Liver (tissue), 9 donors: ENCODE results near the gene YIPF5. TPM values are rescaled to one million over a fixed set of nuclear protein-coding genes. Genes with fewer than 3 reads are reported as not detected.
A peak's percentile ranks its signal among the peaks of the same experiment; 100 is the strongest.

Experiments used
- DNase-seq: peaks from one replicate; pipeline ENCODE4 v3.0.0-alpha.2; 2017; ENCODE audit warnings: low spot score
- H3K27ac ChIP-seq, 2 donors: one replicate each; pipeline ENCODE4 v1.7.0; 2013; ENCODE audit warnings: inconsistent platforms in 2 of 2, low read length in 2 of 2, control low read depth in 1 of 2, low read depth in 1 of 2, mild to moderate bottlenecking in 1 of 2
- H3K27me3 ChIP-seq, 4 donors: one replicate each; pipeline versions ENCODE4 v1.6.1 to v1.7.0; 2013; ENCODE audit warnings: low read length in 3 of 4, inconsistent platforms in 1 of 4, mild to moderate bottlenecking in 1 of 4, moderate library complexity in 1 of 4; ENCODE audit not compliant: control insufficient read depth in 4 of 4, insufficient read depth in 4 of 4
- H3K36me3 ChIP-seq, 4 donors: one replicate each; pipeline versions ENCODE4 v1.6.1 to v1.7.0; 2013; ENCODE audit warnings: low read length in 3 of 4, mild to moderate bottlenecking in 3 of 4, low read depth in 1 of 4, moderate library complexity in 1 of 4; ENCODE audit not compliant: control insufficient read depth in 4 of 4, insufficient read depth in 3 of 4
- H3K4me1 ChIP-seq, 4 donors: one replicate each; pipeline versions ENCODE4 v1.6.1 to v1.7.0; 2013; ENCODE audit warnings: low read length in 3 of 4, mild to moderate bottlenecking in 3 of 4, moderate library complexity in 1 of 4; ENCODE audit not compliant: control insufficient read depth in 4 of 4, insufficient read depth in 4 of 4
- H3K4me3 ChIP-seq, 3 donors: one replicate each; pipeline versions ENCODE4 v1.6.1 to v1.7.0; 2013; ENCODE audit warnings: low read length in 3 of 3, control low read depth in 1 of 3, low read depth in 1 of 3, mild to moderate bottlenecking in 1 of 3
- H3K9ac ChIP-seq, 2 donors: one replicate each; pipeline ENCODE4 v1.7.0; 2013; ENCODE audit warnings: low read length in 2 of 2, mild to moderate bottlenecking in 2 of 2, moderate library complexity in 2 of 2, control low read depth in 1 of 2, low read depth in 1 of 2
- H3K9me3 ChIP-seq, 4 donors: one replicate each; pipeline versions ENCODE4 v1.6.1 to v1.7.0; 2013; ENCODE audit warnings: low read length in 3 of 4; ENCODE audit not compliant: control insufficient read depth in 4 of 4
- EGR1 ChIP-seq, 2 donors: IDR thresholded peaks; 2 replicates each; pipeline ENCODE4 v1.6.1; 2016 to 2018; ENCODE audit warnings: antibody characterized with exemption in 2 of 2, low read depth in 2 of 2
- FOXA1 ChIP-seq: IDR thresholded peaks from 2 replicates; pipeline ENCODE4 v1.6.1; 2016; ENCODE audit warnings: antibody characterized with exemption
- FOXA2 ChIP-seq: IDR thresholded peaks from 2 replicates; pipeline ENCODE4 v1.6.1; 2016; ENCODE audit warnings: antibody characterized with exemption
- GABPA ChIP-seq, 2 donors: IDR thresholded peaks in 1 of 2; conservative IDR thresholded peaks in 1 of 2; 2 replicates each; pipeline ENCODE4 v1.6.1; 2016; ENCODE audit warnings: antibody characterized with exemption in 2 of 2, mild to moderate bottlenecking in 1 of 2, moderate library complexity in 1 of 2
- HNF4A ChIP-seq, 2 donors: conservative IDR thresholded peaks; 2 replicates each; pipeline ENCODE4 v1.6.1; 2016; ENCODE audit warnings: antibody characterized with exemption in 2 of 2, mild to moderate bottlenecking in 2 of 2
- HNF4G ChIP-seq: IDR thresholded peaks from 2 replicates; pipeline ENCODE4 v1.6.1; 2016; ENCODE audit warnings: antibody characterized with exemption
- JUND ChIP-seq, 2 donors: IDR thresholded peaks; 2 replicates each; pipeline ENCODE4 v1.6.1; 2016; ENCODE audit warnings: antibody characterized with exemption in 2 of 2
- NR2F2 ChIP-seq: IDR thresholded peaks from 2 replicates; pipeline ENCODE4 v1.6.1; 2016; ENCODE audit warnings: antibody characterized with exemption
- RAD21 ChIP-seq, 2 donors: IDR thresholded peaks; 2 replicates each; pipeline ENCODE4 v1.6.1; 2016; ENCODE audit warnings: antibody characterized with exemption in 2 of 2, mild to moderate bottlenecking in 2 of 2
- RXRA ChIP-seq, 2 donors: IDR thresholded peaks; 2 replicates each; pipeline ENCODE4 v1.6.1; 2017 to 2018; ENCODE audit warnings: antibody characterized with exemption in 2 of 2, mild to moderate bottlenecking in 1 of 2
- SP1 ChIP-seq: IDR thresholded peaks from 2 replicates; pipeline ENCODE4 v1.6.1; 2018; ENCODE audit warnings: antibody characterized with exemption, mild to moderate bottlenecking
- TAF1 ChIP-seq: conservative IDR thresholded peaks from 2 replicates; pipeline ENCODE4 v1.6.1; 2016; ENCODE audit warnings: antibody characterized with exemption, mild to moderate bottlenecking
- YY1 ChIP-seq: IDR thresholded peaks from 2 replicates; pipeline ENCODE4 v1.6.1; 2016; ENCODE audit warnings: antibody characterized with exemption, mild to moderate bottlenecking
- WGBS: extraction: QIAGEN DNeasy Blood & Tissue Kit; methylation state at CpG from one replicate; pipeline ENCODE4 v1.1.7; 2013; 5-methylcytosine and 5-hydroxymethylcytosine counted together
- polyA plus RNA-seq, 2 donors: library from polyadenylated mRNA; stranded (reverse) in 1 of 2; unstranded in 1 of 2; fragments of 200-250 nt in 1 of 2; fragments of >200 nt in 1 of 2; fragmentation: Nextera tagmentation in 1 of 2; extraction: Ambion mirVana in 1 of 2; gene quantifications; one replicate each; pipeline versions ENCODE4 v1.2.1 to v1.2.3, GENCODE V29; 2013 to 2015
- total RNA-seq, 2 donors: library from RNA; depleted of rRNA; stranded (reverse); fragments of >200 nt; gene quantifications; one replicate each; pipeline ENCODE4 v1.2.3, GENCODE V29; 2014
- TF ChIP-seq, protein P1 (sequence below): IDR thresholded peaks from 2 replicates; pipeline ENCODE4 v1.6.1; 2016; ENCODE audit warnings: antibody characterized with exemption, mild to moderate bottlenecking
- TF ChIP-seq, protein P2 (sequence below): IDR thresholded peaks from 2 replicates; pipeline ENCODE4 v1.6.1; 2016; ENCODE audit warnings: antibody characterized with exemption
- TF ChIP-seq, protein P3 (sequence below): IDR thresholded peaks from 2 replicates; pipeline ENCODE4 v1.6.1; 2016; ENCODE audit warnings: antibody characterized with exemption
- TF ChIP-seq, protein P4 (sequence below): IDR thresholded peaks from 2 replicates; pipeline ENCODE4 v1.6.1; 2016; ENCODE audit warnings: antibody characterized with exemption
- TF ChIP-seq, protein P5 (sequence below): fragments of 150-350 bp; IDR thresholded peaks from 2 replicates; pipeline ENCODE4 v1.5.1; 2017; ENCODE audit warnings: improper control_type of control experiment, low read depth, low read length; ENCODE audit not compliant: missing input control
- donor health status: healthy.
- donor health status: healthy.
- donor health status: healthy.
- donor health status: healthy.
- donor health status: healthy.

YIPF5 gene
- total and polyA plus RNA-seq, 4 donors = 18.7 to 43.1 (median 20.6) TPM

DNA sequence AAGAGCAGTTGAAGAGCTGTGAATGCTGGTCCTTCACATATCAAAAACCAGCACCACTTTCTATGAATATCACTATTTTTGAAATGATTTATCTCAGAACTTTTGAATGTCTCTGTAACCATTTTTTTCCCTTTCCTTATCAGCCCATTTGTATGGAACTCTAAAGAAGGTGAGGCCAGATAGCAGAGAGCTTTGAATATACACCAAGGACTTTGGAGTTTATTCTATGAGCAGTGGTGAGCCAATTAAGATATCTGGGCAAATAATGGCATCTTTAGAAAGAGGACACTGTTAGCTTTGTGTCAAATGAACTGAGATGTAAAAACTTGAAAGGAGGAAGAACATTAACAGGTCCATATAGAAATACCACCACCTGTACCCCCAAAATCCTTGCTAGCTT is 22.2 kb upstream of the YIPF5 start (continued):
- TF ChIP-seq, protein P1, sequence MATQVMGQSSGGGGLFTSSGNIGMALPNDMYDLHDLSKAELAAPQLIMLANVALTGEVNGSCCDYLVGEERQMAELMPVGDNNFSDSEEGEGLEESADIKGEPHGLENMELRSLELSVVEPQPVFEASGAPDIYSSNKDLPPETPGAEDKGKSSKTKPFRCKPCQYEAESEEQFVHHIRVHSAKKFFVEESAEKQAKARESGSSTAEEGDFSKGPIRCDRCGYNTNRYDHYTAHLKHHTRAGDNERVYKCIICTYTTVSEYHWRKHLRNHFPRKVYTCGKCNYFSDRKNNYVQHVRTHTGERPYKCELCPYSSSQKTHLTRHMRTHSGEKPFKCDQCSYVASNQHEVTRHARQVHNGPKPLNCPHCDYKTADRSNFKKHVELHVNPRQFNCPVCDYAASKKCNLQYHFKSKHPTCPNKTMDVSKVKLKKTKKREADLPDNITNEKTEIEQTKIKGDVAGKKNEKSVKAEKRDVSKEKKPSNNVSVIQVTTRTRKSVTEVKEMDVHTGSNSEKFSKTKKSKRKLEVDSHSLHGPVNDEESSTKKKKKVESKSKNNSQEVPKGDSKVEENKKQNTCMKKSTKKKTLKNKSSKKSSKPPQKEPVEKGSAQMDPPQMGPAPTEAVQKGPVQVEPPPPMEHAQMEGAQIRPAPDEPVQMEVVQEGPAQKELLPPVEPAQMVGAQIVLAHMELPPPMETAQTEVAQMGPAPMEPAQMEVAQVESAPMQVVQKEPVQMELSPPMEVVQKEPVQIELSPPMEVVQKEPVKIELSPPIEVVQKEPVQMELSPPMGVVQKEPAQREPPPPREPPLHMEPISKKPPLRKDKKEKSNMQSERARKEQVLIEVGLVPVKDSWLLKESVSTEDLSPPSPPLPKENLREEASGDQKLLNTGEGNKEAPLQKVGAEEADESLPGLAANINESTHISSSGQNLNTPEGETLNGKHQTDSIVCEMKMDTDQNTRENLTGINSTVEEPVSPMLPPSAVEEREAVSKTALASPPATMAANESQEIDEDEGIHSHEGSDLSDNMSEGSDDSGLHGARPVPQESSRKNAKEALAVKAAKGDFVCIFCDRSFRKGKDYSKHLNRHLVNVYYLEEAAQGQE = no peak

DNA sequence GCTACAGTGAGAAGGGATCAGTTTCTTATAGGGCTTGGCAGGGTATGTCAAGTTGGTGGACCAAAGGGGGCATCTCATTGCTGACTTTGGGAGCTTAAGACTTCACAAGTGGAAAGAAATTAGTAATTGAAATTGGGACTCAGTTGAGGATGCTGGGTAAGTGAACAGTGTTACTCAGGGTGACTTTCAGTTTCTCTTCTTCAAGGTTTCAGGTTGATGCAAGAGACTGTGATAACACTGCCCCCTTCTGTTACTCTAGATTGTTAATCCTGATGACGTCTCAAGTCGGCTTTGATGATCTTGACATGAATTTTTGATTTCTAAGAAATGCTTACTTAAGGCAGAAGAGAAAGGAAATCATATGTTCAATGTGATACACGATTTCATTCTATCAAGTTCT is 21.5 kb upstream of the YIPF5 start:
- H3K9ac ChIP-seq = no peak overlapping the region
- DNase-seq = no peak
- no peaks in the 10 kb centered on the region for H3K36me3 ChIP-seq
- no peak for TF ChIP-seq EGR1 (IDR thresholded peaks at IDR 0.05; ENCODE audit: low read depth in 2 of 2)
- TF ChIP-seq, protein P2, sequence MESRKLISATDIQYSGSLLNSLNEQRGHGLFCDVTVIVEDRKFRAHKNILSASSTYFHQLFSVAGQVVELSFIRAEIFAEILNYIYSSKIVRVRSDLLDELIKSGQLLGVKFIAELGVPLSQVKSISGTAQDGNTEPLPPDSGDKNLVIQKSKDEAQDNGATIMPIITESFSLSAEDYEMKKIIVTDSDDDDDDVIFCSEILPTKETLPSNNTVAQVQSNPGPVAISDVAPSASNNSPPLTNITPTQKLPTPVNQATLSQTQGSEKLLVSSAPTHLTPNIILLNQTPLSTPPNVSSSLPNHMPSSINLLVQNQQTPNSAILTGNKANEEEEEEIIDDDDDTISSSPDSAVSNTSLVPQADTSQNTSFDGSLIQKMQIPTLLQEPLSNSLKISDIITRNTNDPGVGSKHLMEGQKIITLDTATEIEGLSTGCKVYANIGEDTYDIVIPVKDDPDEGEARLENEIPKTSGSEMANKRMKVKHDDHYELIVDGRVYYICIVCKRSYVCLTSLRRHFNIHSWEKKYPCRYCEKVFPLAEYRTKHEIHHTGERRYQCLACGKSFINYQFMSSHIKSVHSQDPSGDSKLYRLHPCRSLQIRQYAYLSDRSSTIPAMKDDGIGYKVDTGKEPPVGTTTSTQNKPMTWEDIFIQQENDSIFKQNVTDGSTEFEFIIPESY = no peak
- TF ChIP-seq RAD21 (IDR thresholded peaks at IDR 0.05) = peak; percentile 52 to 60
- no peak for TF ChIP-seq NR2F2
- TF ChIP-seq, protein P3, sequence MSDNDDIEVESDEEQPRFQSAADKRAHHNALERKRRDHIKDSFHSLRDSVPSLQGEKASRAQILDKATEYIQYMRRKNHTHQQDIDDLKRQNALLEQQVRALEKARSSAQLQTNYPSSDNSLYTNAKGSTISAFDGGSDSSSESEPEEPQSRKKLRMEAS = no peak
- TF ChIP-seq, protein P4, sequence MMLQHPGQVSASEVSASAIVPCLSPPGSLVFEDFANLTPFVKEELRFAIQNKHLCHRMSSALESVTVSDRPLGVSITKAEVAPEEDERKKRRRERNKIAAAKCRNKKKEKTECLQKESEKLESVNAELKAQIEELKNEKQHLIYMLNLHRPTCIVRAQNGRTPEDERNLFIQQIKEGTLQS = peak; percentile 63
- no peak for TF ChIP-seq YY1
- TF ChIP-seq, protein P5, sequence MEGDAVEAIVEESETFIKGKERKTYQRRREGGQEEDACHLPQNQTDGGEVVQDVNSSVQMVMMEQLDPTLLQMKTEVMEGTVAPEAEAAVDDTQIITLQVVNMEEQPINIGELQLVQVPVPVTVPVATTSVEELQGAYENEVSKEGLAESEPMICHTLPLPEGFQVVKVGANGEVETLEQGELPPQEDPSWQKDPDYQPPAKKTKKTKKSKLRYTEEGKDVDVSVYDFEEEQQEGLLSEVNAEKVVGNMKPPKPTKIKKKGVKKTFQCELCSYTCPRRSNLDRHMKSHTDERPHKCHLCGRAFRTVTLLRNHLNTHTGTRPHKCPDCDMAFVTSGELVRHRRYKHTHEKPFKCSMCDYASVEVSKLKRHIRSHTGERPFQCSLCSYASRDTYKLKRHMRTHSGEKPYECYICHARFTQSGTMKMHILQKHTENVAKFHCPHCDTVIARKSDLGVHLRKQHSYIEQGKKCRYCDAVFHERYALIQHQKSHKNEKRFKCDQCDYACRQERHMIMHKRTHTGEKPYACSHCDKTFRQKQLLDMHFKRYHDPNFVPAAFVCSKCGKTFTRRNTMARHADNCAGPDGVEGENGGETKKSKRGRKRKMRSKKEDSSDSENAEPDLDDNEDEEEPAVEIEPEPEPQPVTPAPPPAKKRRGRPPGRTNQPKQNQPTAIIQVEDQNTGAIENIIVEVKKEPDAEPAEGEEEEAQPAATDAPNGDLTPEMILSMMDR = peak; percentile 21
- no peak for TF ChIP-seq TAF1
- no peak for TF ChIP-seq FOXA2
- no peak for TF ChIP-seq FOXA1
- TF ChIP-seq HNF4A (conservative IDR thresholded peaks at IDR 0.05) = no peak
- no peak for TF ChIP-seq HNF4G
- TF ChIP-seq JUND (IDR thresholded peaks at IDR 0.05) = no peak
- TF ChIP-seq, protein P1 = no peak
- TF ChIP-seq SP1 = no peak
- no peak for TF ChIP-seq GABPA (IDR thresholded peaks at IDR 0.05 in 1 of 2, conservative IDR thresholded peaks at IDR 0.05 in 1 of 2)
- no peak for TF ChIP-seq RXRA (IDR thresholded peaks at IDR 0.05)
- H3K4me3 ChIP-seq = peak overlapping the region in 1 of 3 donors; percentile 25
- peaks cover 0 to 5% (median 1%) of the 10 kb centered on the region in 4 donors for H3K4me1 ChIP-seq
- H3K9me3 ChIP-seq = no peaks in the 10 kb centered on the region
- peaks cover 0 to 8% (median 0%) of the 10 kb centered on the region in 4 donors for H3K27me3 ChIP-seq
- H3K27ac ChIP-seq = no peak overlapping the region
- WGBS = 8% methylated on average over 3 of the region's 3 CpGs
